GM19463 (cell line): Measurements from ENCODE around the gene REL.
"Not testable (repeated sequence)": the region's sequence is repeated elsewhere in the genome, so short reads cannot be mapped to it uniquely, and the experiment has no call there.

Experiments
- ATAC-seq: cut with Tn5 transposase; IDR thresholded peaks from one replicate; pipeline ENCODE4 v1.9.1; 2021; ENCODE audit warnings: mild to moderate bottlenecking, moderate library complexity; ENCODE audit not compliant: unreplicated experiment

The REL gene

DNA sequence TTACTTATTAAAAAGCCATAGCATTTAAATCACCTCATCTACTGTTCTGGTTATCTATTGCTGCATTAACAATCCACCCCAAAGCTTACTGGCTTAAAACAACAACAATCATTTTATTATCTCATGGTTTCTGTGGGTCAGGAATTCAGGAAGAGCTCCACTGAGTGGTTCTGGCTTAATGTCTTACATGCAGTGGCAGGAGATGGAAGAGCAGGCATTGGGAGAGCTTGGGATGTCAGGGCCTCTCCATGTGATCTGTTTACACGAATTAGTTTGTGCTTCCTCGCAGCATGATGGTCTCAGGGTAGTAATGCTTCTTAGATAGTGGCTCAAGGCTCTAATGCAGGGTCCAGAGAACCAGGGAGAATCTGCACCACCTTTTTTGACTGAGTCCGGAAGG is 14.4 kb upstream of the REL start:
- no peak for ATAC-seq

DNA sequence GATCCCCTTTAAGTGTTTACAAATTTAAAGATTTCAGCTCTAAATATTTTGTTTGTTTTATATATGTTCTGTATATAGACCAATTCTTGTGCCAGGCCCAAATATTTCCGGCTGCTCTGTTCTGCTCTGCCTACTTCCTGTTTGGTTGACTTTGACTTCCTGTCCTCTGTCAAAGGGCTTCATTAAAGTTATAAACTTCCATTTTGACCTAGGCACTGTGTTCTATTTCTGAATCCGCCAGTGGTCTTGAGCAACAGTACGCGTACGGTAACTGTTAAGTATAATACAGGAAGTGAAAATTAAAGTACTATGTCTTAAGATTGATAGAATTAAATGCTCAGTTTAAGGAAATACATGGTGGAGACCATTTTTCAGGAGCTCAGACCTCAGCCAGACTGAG is 13.5 kb upstream of the REL start:
- ATAC-seq = no peak

DNA sequence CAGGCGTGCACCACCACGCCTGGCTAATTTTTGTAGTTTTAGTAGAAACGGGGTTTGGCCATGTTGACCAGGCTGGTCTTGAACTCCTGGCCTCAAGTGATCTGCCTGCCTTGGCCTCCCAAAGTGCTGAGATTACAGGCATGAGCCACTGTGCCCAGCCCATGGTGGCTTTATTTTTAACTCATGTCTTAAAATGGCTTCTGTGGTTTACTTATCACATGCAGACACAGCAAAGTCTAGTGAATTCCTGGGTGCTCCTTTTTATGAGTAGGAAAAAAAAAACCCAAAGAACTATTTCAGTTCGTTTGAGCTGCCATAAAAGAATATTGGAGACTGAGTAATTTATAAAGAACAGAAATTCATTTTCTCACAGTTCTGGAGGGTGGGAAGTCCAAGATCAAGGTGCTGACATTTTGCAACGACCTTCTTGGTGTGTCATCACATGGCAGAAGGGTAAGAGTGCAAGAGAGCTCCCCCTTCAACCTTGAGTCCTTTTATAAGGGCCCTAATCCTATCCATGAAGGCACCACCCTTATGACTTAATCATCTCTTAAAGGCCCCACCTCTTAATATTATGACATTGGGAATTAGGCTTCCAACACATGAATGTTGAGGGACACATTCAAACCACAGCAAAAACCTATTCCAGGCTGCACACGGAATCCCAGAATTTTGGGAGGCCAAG is 12.6 kb upstream of the REL start:
- no peak for ATAC-seq

DNA sequence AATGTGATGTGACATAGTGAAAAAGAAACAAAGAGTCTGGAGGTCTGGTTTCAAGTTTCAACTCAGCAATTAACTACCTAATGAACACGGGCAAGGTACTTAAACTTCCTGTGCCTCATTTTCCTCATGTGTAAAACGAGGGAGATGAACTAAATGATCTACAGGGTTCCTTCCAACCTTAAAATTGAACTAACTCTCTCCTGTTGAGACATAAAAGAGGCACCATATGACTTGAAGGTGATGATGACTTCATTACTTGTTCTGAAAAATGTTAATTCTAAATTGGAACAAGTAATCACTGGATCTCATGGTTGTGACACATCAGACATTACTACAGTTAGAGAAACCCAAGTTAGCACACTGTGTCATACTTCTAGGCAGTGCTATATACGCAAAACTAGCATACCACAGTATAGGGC is 8.9 kb upstream of the REL start:
- ATAC-seq = peak; percentile 51

DNA sequence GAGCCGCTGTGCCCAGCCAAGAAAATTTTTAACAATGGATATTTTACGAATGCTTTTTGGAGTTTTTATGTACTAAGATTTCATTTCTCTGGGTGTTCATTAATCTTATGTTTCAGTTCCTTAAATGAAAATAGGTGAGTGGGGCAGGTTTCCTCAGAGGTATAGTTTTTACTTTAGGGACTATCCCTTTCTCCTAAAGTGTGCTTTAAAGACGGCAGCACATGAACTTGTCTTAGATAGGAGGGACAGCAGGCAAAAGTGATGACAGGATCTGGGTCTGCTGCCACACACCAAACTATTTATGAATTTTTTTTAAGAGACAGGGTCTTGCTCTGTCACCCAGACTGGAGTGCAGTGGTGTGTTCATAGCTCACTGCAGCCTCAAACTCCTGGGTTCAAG is 8.0 kb upstream of the REL start:
- peak; percentile 72 for ATAC-seq

DNA sequence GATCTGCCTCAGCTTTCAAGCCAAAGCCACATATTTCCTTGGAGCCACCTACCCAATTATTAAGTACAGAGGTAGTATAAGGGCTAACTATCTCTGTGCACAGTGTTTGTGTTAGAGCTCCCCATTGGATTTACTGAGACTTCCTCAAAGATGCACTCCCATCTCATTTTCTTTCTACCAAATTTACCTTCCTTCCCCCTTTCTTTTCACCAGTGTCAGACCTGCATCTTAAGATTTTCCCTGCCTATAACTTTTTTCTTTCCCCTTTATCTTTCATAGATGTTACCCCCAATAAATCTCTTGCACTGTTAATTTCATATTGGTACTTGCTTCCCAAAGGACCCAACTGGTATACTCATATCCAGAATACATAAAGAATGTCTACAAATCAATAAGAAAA is 5.9 kb upstream of the REL start:
- no peak for ATAC-seq

DNA sequence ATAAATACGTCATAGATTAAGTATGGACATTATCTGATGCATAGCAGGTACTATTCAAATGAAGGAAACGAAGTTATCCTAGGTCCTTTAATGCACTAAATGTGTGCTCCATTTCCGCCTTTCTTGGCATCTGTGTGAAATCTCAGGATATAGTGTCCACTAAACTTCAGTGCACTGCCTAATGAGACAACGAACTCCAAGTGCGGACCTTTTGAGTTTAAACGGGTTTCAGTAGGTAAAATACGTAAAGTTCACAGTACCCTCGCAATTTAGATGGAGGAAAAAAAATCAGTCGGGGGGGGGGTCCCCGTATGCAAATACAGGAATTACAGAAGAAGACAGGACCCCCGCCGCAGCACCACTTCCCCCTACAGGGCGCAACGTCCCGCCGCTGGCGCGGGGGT is 729 bp upstream of the REL start:
- no peak for ATAC-seq

DNA sequence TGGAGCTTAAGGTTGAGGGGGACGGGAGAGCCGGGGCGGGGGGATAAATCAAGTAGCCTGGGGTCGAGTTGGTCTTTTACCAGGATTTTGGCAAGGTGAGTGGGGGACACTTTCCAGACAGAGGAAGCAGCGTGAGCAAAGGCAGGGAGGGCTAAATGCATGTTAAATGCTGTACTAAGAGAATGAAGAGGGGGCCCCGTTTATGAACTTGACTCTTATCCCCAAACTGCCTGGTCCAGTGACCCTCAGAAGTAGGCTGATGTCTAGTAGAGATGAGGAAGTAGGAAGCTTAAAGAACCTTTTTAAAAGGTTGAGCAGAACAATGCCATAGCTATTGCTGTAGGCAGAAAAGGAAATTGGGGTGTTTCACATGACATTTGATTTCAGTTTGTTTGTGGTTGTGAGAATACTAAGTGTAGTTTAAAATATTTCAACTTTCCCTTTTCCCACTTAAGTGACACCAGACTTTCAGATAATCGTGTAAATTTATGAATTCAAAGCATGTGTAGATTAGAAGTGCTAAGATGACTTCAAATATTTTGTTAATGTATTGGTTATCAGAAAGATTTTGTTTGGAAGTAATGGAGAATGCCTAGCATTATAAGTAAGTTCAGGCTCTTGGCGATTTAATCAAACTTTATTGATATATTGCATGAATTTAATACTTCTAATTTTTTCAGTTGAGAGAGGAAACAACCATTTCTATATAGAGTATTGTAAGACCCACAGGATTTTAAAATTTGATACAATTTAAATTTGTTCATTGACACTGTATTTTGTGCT is 1.8 kb downstream of the REL start:
- ATAC-seq = peak; percentile 13

DNA sequence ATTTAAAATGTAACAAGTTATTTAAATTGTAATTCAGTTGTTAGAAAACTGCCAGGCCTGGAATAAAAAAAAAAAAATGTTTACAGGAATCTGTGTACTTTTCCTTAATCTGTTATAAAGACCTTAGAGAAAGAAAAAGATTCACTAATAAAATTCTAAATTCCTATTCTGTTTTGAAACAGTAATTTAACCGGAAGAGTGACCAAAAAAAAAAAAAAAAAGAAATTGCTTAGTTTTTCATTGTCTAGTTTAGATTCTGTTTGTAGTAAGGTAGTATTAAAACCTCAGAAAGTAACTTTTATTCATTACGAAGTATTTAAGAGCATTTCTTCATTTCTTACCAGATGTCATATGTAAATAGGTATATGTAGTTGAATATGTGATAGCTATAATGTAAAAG is 2.5 kb downstream of the REL start:
- ATAC-seq = no peak

DNA sequence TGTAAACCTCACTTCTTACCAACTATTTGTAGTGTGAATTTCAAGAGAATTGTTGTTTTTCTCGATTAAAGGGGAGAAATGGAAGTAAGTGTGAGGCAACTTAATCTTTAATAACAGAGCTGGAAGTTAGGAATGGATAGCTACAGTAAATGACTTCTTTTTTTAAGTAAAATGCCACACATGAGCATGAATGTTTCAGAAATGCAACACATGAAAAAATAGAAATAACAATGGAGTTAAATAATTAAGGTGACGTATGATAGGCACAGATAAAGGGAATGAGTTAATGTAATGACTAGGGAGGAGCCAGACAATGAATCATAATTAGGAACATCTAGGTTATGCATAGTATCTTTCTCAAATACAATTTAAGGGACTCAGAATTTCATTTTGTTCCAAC is 3.4 kb downstream of the REL start:
- ATAC-seq = no peak

DNA sequence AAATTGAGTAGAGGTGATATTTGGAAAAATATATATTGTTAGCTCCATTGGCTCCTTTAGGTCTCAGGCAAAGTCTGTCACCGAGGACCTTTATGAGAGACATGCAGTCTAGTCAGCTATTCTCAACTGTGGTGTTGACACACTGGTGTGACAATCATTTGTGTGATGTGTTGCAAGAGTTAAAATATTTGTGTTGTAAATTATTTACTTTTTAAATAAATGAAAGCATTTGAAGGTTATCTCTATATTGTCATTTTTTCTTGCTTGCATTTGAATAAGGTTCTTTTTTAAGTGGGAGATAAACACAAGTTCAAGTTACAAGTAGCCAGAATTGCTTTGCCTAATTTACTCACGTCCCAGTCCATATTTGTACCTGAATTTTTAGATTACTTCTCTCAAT is 4.3 kb downstream of the REL start:
- ATAC-seq = no peak

DNA sequence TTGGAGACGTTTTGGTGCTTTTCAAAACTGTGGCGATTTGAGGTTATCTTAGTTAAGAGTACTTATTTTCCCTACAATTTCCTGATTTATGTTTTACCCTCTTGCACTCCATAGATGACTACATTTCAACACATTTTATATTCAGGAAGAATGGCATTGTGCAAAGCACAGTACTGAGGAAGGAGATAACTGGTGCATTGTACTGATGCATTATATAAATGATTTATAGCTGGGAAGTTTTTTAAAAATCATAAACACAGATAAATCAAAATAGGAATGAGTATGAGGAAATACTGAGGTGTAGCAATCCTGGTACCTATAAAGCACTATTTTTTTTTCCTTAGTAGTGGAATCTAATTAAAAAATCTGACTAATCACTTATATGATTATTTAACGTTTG is 5.6 kb downstream of the REL start:
- no peak for ATAC-seq

DNA sequence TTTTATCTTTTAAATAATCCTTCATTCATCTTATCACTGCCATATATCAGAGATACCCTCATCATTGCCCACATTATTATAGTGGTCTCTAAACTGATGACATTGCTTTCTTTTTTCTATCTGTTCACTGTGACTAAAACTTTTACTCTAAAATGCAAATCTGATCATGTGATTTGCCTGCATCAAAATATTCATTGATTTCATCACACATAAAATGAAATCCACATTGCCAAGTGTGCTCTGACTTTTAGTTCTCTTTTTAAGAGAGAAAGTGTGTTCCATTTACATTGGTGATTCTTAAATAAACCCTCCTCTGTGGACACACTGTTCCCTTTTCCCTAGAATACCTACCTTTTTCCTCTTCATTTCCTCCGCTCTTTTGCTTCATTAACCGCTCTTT is 7.5 kb downstream of the REL start:
- ATAC-seq = no peak

DNA sequence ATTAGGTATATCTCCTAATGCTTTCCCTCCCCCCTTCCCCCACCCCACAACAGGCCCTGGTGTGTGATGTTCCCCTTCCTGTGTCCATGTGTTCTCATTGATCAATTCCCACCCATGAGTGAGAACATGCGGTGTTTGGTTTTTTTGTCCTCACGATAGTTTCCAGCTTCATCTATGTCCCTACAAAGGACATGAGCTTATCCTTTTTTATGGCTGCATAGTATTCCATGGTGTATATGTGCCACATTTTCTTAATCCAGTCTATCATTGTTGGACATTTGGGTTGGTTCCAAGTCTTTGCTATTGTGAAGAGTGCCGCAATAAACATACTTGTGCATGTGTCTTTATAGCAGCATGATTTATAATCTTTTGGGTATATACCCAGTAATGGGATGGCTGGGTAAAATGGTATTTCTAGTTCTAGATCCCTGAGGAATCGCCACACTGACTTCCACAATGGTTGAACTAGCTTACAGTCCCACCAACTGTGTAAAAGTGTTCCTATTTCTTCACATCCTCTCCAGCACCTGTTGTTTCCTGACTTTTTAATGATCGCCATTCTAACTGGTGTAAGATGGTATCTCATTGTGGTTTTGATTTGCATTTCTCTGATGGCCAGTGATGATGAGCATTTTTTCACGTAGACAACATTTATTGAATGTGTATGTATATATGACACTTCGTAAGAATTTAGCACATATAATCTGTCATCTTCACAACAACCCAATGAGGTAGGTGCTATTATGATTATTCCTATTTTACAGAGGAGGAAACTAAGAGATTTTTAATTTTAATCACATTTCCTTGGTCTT is 8.4 kb downstream of the REL start:
- ATAC-seq = not testable (repeated sequence)

DNA sequence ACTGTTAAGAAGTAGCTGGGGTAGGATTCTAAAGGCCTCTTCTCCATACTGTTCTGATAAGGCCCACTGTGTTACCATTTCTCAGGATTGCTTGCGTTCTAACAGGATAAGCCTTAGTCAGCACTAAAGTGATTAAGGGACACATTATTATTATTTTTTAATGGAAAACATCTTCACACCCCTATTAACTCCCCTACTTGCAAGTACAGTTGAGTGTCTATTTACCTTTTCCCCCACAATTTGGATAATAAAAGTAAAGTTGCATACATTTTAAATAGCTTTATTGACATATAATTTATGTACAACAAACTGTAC is 9.0 kb downstream of the REL start:
- no peak for ATAC-seq

DNA sequence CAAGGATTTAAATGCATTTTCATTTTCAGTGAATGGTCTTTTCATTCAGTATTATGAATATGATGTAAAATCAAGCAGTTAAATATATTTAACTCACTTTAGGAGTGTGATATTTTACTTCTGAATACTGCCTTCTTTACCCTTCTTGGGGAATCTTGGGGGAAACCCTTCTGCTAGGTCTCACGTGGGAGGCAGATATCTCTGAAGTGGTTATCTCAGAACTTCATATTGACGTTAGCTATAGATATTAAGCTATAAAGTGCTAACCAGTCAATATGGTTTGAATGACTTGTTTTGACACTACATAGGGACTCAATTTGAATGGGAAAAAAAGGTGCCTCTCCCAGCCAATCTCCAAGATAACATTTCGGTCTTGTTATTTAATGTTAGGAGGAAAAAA is 9.8 kb downstream of the REL start:
- ATAC-seq = no peak

DNA sequence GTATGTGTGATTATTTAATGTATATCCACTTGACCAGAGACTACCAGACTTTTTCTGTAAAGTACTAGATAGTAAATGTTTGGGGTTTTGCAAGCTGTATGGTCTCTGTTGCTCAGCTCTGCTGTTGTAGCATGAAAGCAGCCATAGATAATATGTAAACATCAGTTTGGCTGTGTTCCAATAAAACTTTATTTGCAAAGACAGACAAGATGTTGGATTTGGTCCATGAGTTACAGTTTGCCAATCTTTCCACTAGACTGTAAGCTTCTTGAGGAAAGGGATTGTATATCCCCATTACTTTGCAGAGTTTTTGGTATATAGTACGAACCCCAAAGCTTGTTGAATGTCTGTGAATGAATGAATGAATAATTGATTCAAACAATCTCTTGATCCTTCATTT is 17.2 kb downstream of the REL start:
- no peak for ATAC-seq

DNA sequence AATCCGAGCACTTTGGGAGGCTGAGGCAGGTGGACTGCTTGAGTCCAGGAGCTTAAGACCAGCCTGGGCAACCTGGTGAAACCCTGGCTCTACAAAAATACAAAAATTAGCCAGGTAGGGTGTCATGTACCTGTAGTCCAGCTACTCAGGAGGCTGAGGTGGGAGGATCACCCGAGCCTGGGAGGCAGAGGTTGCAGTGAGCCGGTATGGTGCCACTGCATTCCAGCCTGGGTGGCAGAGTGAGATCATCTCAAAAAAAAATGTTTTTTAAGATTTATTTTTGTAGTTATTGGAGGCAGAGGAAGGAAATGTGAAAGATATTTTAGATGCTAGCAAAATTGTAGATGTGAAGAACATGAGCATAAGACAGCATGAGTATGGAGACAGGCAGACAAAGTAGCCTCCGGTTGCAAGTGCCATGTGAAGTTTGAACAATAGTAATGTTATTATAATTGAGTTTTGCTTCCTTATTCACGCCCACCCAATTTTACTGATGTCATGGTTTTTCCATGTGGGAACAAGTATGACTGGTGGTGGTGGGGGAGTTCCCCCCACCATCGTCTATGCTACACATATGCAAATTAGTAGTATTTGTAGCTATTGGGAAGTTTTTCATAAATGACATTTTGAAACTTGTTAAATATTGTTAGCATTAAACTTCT is 18.0 kb downstream of the REL start:
- peak; percentile 74 for ATAC-seq

DNA sequence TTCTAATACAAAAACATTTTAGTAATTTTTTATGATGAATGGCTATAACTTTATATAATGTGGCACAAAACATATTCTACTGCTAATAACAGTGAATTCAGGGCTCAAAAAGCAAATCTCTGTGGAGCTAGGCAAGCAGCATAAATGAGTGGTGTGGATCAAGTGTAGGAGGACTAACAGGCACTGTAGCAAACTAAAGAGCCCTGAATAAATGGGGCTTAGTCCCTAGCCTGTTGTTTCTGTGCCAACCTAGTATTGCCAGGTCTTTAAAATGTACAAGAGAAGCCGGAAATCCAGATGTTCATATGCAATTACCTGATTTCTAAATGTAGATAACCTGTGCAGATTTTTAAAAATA is 18.5 kb downstream of the REL start:
- peak; percentile 33 for ATAC-seq

DNA sequence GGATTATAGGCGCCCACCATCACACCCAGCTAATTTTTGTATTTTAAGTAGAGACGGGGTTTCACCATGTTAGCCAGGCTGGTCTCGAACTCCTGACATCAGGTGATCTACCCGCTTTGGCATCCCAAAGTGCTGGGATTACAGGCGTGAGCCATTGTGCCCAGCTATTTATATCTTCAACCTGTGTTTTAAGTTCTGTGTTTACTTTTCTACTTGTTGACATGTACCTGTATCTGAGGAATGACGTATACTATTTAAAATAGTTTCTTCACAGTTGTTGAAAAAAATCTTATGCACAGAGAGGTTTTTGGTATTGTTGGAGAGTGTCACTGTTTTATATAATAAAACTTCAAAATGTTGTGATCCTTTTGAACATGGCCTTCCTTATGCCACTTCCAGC is 19.9 kb downstream of the REL start:
- ATAC-seq = not testable (repeated sequence)

DNA sequence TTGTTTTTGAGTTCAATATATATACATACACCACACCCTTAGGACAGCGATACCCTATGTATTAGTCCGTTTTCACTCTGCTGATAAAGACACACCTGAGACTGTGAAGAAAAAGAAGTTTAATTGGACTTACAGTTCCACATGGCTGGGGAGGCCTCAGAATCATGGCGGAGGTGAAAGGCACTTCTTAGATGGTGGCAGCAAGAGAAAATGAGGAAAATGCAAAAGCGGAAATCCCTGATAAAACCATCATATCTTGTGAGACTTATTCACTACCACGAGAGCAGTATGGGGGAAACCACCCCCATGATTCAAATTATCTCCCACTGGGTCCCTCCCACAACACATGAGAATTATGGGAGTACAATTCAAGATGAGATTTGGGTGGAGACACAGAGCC is 24.5 kb downstream of the REL start:
- not testable (repeated sequence) for ATAC-seq

DNA sequence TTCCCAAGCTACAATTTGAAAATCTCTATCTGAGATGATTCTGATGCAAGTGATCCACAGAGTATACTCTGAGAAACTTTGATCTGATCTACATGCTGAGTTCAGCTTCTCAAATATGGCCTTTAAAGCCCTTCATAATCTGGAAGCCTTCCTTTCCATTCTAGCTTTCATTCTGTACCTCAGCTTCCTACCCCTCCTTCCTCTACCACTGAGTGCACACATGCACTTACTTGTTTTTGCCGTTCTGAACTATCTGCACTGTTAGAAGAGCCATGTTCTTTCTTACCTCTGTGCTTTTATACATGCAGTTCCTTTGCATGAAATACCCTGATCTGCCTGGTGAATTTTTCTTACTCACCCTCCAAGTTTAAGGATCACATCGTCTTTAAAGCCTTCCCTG is 25.0 kb downstream of the REL start:
- ATAC-seq = no peak
